HG03064 (cell line): Measurements from ENCODE around the gene FGF14.

ENCODE experiments used
- ATAC-seq: cut with Tn5 transposase; IDR thresholded peaks from one replicate; pipeline ENCODE4 v1.9.1; 2021; ENCODE audit warnings: low read depth; ENCODE audit not compliant: unreplicated experiment

The FGF14 gene

GRCh38 chr13:101707659-101708058, 694.2 kb downstream of the FGF14 start:
- no peak for ATAC-seq

- no peak for ATAC-seq
Measured at GRCh38 chr13:101706651-101707050, 695.2 kb downstream of the FGF14 start.

GRCh38 chr13:101703838-101704237, 698.0 kb downstream of the FGF14 start:
- no peak for ATAC-seq

- no peak for ATAC-seq
Measured at GRCh38 chr13:101703081-101703480, 698.8 kb downstream of the FGF14 start.

- ATAC-seq, result no peak
Measured at GRCh38 chr13:101700598-101700997, 701.2 kb downstream of the FGF14 start.

- no peak for ATAC-seq
Measured at GRCh38 chr13:101698400-101698799, 703.4 kb downstream of the FGF14 start.

- ATAC-seq, result no peak
Measured at GRCh38 chr13:101697745-101698144, 704.1 kb downstream of the FGF14 start.

- no peak for ATAC-seq
Measured at GRCh38 chr13:101695870-101696516, 705.9 kb downstream of the FGF14 start.

GRCh38 chr13:101691341-101691860, 710.4 kb downstream of the FGF14 start:
- no peak for ATAC-seq

- ATAC-seq, result no peak
Measured at GRCh38 chr13:101690871-101691270, 711.0 kb downstream of the FGF14 start.

GRCh38 chr13:101686003-101686402, 715.8 kb downstream of the FGF14 start:
- no peak for ATAC-seq

- no peak for ATAC-seq
Measured at GRCh38 chr13:101681834-101682233, 720.0 kb downstream of the FGF14 start.

- no peak for ATAC-seq
Measured at GRCh38 chr13:101673360-101674105, 728.3 kb downstream of the FGF14 start.

- no peak for ATAC-seq
Measured at GRCh38 chr13:101661839-101662238, 740.0 kb downstream of the FGF14 start.
